GM12878 (cell line): Measurements from ENCODE around the gene CAMK4. TPM values are rescaled to one million over a fixed set of nuclear protein-coding genes. Genes with fewer than 3 reads are reported as not detected.

Experiments
- ATAC-seq: fragments of 200-7000 bp; cut with Tn5 transposase; 3 replicates; pipeline ENCODE4 v1.9.1; 2020; ENCODE audit warnings: mild to moderate bottlenecking, moderate library complexity
- BruUV-seq: library from RNA; stranded (reverse); fragments of 400-500 nt; replicated peaks from 2 replicates; lab custom pipeline; 2021; lab: Mats Ljungman, UMichigan
- CTCF ChIA-PET: fragments of 300-600 bp; sonication (Branson Sonifier 250); formaldehyde crosslinking; extraction: SDS; loops from one replicate; lab custom pipeline; 2021; ENCODE audit warnings: inconsistent platforms; lab: Yijun Ruan, JAX
- POLR2A ChIA-PET: fragments of 350-600 bp; formaldehyde crosslinking; extraction: SDS; loops from one replicate; lab custom pipeline; 2021; ENCODE audit warnings: inconsistent platforms; lab: Charles Lee
- RAD21 ChIA-PET: fragments of 300-600 bp; sonication (Branson Sonifier 250); formaldehyde crosslinking; loops from one replicate; lab custom pipeline; 2023; ENCODE audit warnings: antibody characterized with exemption; ENCODE audit not compliant: unreplicated experiment; lab: Charles Lee
- SMC1A ChIA-PET: fragments of 300-600 bp; sonication (Branson Sonifier 250); formaldehyde crosslinking; loops from one replicate; lab custom pipeline; 2023; ENCODE audit not compliant: unreplicated experiment, uncharacterized antibody; lab: Charles Lee
- DNase-seq: peaks from one replicate; pipeline ENCODE4 v3.0.0-alpha.2; 2011; ENCODE audit warnings: low read depth, low spot score
- FAIRE-seq: peaks from 3 replicates; lab custom pipeline; 2011; peaks lifted over from hg19 to GRCh38; lab: Jason Lieb, UNC
- H2AFZ ChIP-seq: 2 replicates; pipeline ENCODE4 v1.6.0; 2011; ENCODE audit warnings: low read depth, low read length, control low read depth; ENCODE audit not compliant: control insufficient read depth
- H3K27ac ChIP-seq: 2 replicates; pipeline ENCODE4 v1.5.1; 2011; ENCODE audit warnings: control low read depth; ENCODE audit not compliant: control insufficient read depth, insufficient read depth
- H3K27me3 ChIP-seq, 2 experiments: replicated peaks in 1 of 2; 2 replicates each; pipeline versions ENCODE4 v1.6.0 to v1.6.1; 2011; ENCODE audit warnings: low read length in 1 of 2; ENCODE audit not compliant: control insufficient read depth in 2 of 2, insufficient read depth in 2 of 2
- H3K36me3 ChIP-seq, 2 experiments: 2 replicates each; pipeline ENCODE4 v1.5.1; 2011; ENCODE audit warnings: low read length in 1 of 2; ENCODE audit not compliant: control insufficient read depth in 2 of 2, insufficient read depth in 2 of 2
- H3K4me1 ChIP-seq: 2 replicates; pipeline ENCODE4 v1.6.1; 2011; ENCODE audit warnings: mild to moderate bottlenecking, low read length, moderate library complexity, mixed read lengths; ENCODE audit not compliant: control insufficient read depth, insufficient read depth
- H3K4me2 ChIP-seq: 2 replicates; pipeline ENCODE4 v1.6.0; 2011; ENCODE audit warnings: control low read depth; ENCODE audit not compliant: control insufficient read depth, insufficient read depth
- H3K4me3 ChIP-seq: fragments of 200-600 bp; sonication (generic); 2 replicates; pipeline ENCODE4 v1.5.1; 2016
- H3K79me2 ChIP-seq: 2 replicates; pipeline ENCODE4 v1.6.0; 2011; ENCODE audit warnings: low read length; ENCODE audit not compliant: control insufficient read depth, insufficient read depth
- H3K9ac ChIP-seq: 2 replicates; pipeline ENCODE4 v1.8.0; 2011; ENCODE audit warnings: low read length, control low read depth, mixed read lengths; ENCODE audit not compliant: control insufficient read depth, insufficient read depth
- H3K9me3 ChIP-seq: replicated peaks from 3 replicates; pipeline ENCODE4 v1.5.1; 2011; ENCODE audit warnings: mild to moderate bottlenecking, low read length; ENCODE audit not compliant: control insufficient read depth, insufficient read depth
- H4K20me1 ChIP-seq: 2 replicates; pipeline ENCODE4 v1.6.0; 2011; ENCODE audit not compliant: control insufficient read depth, insufficient read depth
- ATF7 ChIP-seq: fragments of 450-650 bp; IDR thresholded peaks from 2 replicates; pipeline ENCODE4 v1.6.1; 2016; ENCODE audit warnings: low read depth, mild to moderate bottlenecking
- FOXM1 ChIP-seq: IDR thresholded peaks from 2 replicates; pipeline ENCODE4 v1.6.1; 2012; ENCODE audit warnings: low read depth, mild to moderate bottlenecking, inconsistent platforms, low read length, moderate library complexity
- HCFC1 ChIP-seq: fragments of 150-350 bp; IDR thresholded peaks from 2 replicates; pipeline ENCODE4 v1.6.1; 2014; ENCODE audit warnings: low read length
- MXI1 ChIP-seq: fragments of 150-350 bp; IDR thresholded peaks from 2 replicates; pipeline ENCODE4 v1.6.1; 2011; ENCODE audit warnings: low read depth, mild to moderate bottlenecking, inconsistent platforms, low read length, improper control_type of control experiment
- POLR2AphosphoS5 ChIP-seq: IDR thresholded peaks from 2 replicates; pipeline ENCODE4 v1.6.1; 2011; ENCODE audit warnings: mild to moderate bottlenecking, low read length, inconsistent platforms
- RELB ChIP-seq: fragments of 450-650 bp; IDR thresholded peaks from 2 replicates; pipeline ENCODE4 v1.6.1; 2017; ENCODE audit warnings: low read depth, mild to moderate bottlenecking, moderate library complexity
- USF1 ChIP-seq: IDR thresholded peaks from 2 replicates; pipeline ENCODE4 v1.6.1; 2011; ENCODE audit warnings: borderline replicate concordance, low read depth, mild to moderate bottlenecking, moderate library complexity, mixed read lengths, low read length; ENCODE audit not compliant: insufficient read depth; ENCODE audit errors: extremely low read length
- ZZZ3 ChIP-seq: IDR thresholded peaks from 2 replicates; pipeline ENCODE4 v1.6.1; 2011; ENCODE audit warnings: low read depth; ENCODE audit not compliant: control insufficient read depth, insufficient read length
- in situ Hi-C: fragments of 300-500 bp; cut with MboI; formaldehyde crosslinking; loops from 9 replicates; pipeline ENCODE4 v1.14.3; 2018; ENCODE audit warnings: mixed read lengths
- intact Hi-C: fragments of 100-400 bp; cut with micrococcal nuclease; formaldehyde crosslinking; loops from one replicate; pipeline ENCODE4 v1.14.2; 2022; ENCODE audit not compliant: unreplicated experiment
- polyA plus RNA-seq, 11 experiments: library from polyadenylated mRNA; depleted of rRNA in 4 of 11; unstranded in 6 of 11; stranded (reverse) in 5 of 11; fragments of >200 nt; fragmentation: Nextera tagmentation in 4 of 11; fragmentation: Illumina TruSeq in 1 of 11; extraction: Ambion mirVana in 4 of 11; extraction: Trizol in 1 of 11; gene quantifications; 1 replicate in 1 of 11; 2 replicates in 10 of 11; pipeline versions ENCODE4 v1.2.1 to v1.2.3, GENCODE V29; 2011 to 2016; ENCODE audit warnings: inconsistent platforms in 2 of 11, missing spikeins in 2 of 11, low read depth in 1 of 11
- total RNA-seq, 4 experiments: library from RNA; depleted of rRNA in 3 of 4; stranded (reverse); fragments of >200 nt in 3 of 4; fragmentation: Illumina TruSeq in 1 of 4; extraction: Trizol in 1 of 4; gene quantifications; 2 replicates each; pipeline versions ENCODE4 v1.2.1 to v1.2.3, GENCODE V29; 2013 to 2021

The CAMK4 gene
- total and polyA plus RNA-seq, 10 of the 15 experiments (the other 5 are each of a cell fraction or from before 2014, with no cell fraction given): 13.3 to 51.9 (median 35.3) TPM

GRCh38 chr5:111407562-111407961 lies 183.4 kb downstream of the CAMK4 start:
- FAIRE-seq: no peak
- no peak overlapping the region for H3K4me3 ChIP-seq
- intact Hi-C loops (no loop called here), in situ Hi-C loops (no loop called here)
- no peaks in the 10 kb centered on the region for H3K79me2 ChIP-seq
- no peaks in the 10 kb centered on the region; a peak in 2 of 4 replicates for H3K36me3 ChIP-seq
- CTCF ChIA-PET: no interaction called here
- DNase-seq: no peak
- H3K4me2 ChIP-seq: no peak overlapping the region
- POLR2A ChIA-PET: no interaction called here
- peaks cover 6% of the 10 kb centered on the region; the same call in 2 of the 3 replicates for H3K9me3 ChIP-seq
- SMC1A ChIA-PET: interaction anchor here (1.0 kb wide), 1 partner anchor 29 kb away, joined by 3 read pairs; no protein-coding TSS in a partner anchor
- H3K27me3 ChIP-seq: no peaks in the 10 kb centered on the region
- no peak overlapping the region for H2AFZ ChIP-seq
- no peak overlapping the region for H3K9ac ChIP-seq
- H3K4me1 ChIP-seq: no peaks in the 10 kb centered on the region
- RAD21 ChIA-PET: no interaction called here
- no TSS peak for BruUV-seq
- TF ChIP-seq HCFC1 (no peak), FOXM1 (no peak), USF1 (no peak), POLR2AphosphoS5 (no peak), MXI1 (no peak), ATF7 (no peak), ZZZ3 (no peak), RELB (no peak)
- no peaks in the 10 kb centered on the region for H4K20me1 ChIP-seq
- ATAC-seq: no peak
- H3K27ac ChIP-seq: no peak overlapping the region
